ENCODE data around the gene COPZ2.

Gene COPZ2

DNA sequence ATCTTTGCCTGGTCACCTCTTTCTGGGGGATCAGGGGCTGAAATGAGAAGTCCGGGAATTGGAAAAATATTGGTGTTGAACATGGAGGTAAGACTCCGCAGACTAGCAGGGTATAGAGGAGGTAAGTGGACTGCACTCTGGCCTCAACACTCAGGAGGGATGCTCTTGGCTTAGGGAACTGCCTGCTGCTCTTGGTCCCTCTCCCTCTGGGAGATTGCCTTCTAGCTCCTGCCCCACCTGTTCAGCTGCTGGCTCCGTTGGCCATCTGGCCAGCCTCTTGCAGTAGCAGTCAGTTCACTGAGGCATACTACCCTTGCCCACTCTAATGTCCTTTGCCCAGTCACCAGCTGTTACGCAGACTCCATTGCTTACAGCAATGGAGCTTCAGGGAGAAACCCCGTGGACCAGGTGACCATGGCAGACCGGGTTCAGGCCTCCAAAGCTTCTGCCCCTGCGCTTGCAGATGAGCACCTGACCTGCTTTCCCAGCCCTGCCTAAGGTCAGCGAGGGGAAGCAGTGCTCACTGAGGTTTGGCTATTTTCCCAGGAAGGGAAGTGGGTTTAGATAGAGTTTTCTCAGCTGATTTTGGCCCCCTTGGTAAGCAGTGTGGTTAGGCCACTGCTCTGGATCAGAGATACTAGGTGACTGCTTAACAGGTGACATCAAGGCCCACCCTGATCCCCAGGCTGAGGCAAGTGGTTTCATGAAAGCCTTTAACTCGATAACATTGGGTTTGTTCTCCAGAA lies 54.8 kb downstream of the COPZ2 start:
- no peak for DNase-seq

DNA sequence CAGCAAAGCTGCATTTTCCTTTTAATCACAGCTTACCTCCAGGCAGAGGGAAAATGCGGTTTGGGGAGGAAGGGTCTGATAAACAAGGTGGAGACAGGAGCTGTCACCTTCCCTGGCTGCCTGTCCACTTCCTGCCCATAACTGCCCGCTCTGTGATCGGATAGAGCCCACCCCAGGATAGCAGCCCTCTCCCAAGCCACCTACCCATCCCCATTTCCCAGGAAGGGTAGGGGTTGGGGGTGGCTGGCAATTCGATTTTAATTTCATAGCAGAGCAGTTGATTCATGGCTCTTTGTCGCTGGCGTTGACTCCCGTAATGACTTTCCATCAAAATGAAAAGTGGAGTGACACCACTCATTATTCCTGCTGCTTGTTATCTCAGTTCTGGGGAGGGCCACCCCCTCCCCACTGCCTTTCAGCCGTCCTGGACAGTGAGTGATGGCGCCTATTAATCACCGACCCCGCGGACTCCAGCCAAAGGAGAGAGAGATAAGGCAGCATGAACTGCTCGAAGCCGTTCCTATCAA lies 55.4 kb downstream of the COPZ2 start:
- no peak for DNase-seq

DNA sequence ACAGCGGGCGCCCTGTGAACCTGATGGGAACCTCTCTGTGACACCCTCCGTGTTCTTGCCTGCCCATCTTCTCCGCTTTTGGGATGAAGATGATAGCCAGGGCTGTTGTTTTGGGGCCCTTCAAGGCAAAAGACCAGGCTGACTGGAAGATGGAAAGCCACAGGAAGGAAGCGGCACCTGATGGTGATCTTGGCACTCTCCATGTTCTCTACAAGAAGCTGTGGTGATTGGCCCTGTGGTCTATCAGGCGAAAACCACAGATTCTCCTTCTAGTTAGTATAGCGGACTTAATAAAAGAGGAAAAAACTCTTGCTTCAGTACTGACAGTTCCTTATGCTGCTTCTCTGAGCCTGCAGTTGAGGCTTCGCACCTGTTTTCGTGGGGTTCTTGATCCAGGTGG lies 56.1 kb downstream of the COPZ2 start:
- DNase-seq, result peak; percentile 91 to 93

DNA sequence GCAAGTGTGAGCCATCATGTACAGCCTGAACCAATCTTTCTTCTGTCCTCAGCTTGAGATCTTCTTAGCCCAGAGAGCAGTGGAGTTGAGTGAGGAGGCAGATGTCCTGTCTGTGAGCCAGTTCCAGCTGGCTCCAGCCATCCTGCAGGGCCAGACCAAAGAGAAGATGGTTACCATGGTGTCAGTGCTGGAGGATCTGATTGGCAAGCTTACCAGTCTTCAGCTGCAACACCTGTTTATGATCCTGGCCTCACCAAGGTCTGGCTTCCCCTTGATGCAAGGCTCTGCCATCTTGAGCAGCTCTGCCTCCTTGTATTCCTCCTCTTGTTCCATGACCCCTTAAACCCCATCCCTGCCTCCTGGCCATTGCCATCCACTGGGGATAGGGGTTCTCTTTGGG lies 57.1 kb downstream of the COPZ2 start:
- no peak for DNase-seq

DNA sequence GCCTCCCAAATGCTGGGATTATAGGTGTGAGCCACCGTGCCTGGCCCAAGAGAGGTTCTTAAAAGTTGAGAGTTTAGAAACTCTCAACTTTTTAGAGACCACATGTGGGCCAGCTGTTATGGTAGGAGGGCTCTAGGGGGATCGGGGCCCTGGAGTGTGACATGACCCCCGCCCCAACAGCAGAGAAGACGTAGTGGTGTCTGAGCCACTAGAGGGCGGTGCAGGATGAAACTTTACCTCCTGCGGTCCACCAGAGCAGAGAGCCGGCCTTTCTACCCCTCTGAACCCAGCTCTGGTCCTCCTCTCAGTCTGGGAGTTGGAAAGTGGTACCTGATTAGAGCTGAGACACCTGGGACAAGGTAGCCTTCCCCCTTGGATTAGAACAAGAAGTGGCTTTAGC lies 59.3 kb downstream of the COPZ2 start:
- peak; percentile 84 to 87 for DNase-seq

Data from Kasumi-1 (cell line).